NCI-H345 treated with DMSO at 0.1 percent for 48 hours (cell line): ENCODE measurements around the gene NUP35.
A peak's percentile ranks its signal among the peaks of the same experiment; 100 is the strongest.

Source experiments
- DNase-seq: peaks from one replicate; lab custom pipeline; 2025; ENCODE audit not compliant: unreplicated experiment; lab: John Stamatoyannopoulos, UW

NUP35 gene

GRCh38 chr2:183124222-183124956 is at the start of gene NUP35:
Gene NUP35, plus strand, starts transcription at chr2:183124443. Its CDS starts 15 bp downstream, at chr2:183124458.
- DNase-seq = peak; percentile 88

GRCh38 chr2:183078163-183078463 is 46.1 kb upstream of the NUP35 start:
- no peak for DNase-seq

- peak; percentile 89 for DNase-seq
Measured at GRCh38 chr2:183078464-183079138, 45.6 kb upstream of the NUP35 start, which contains the start of gene DUSP19. Gene DUSP19, plus strand, starts transcription at chr2:183078747. Its CDS starts 187 bp downstream, at chr2:183078934.

GRCh38 chr2:183079139-183079775 is 45.0 kb upstream of the NUP35 start:
- peak; percentile 65 for DNase-seq

GRCh38 chr2:183081911-183082310 is 42.3 kb upstream of the NUP35 start:
- no peak for DNase-seq

GRCh38 chr2:183088061-183088460 is 36.2 kb upstream of the NUP35 start:
- no peak for DNase-seq

GRCh38 chr2:183089192-183089851 is 34.9 kb upstream of the NUP35 start:
- no peak for DNase-seq

- no peak for DNase-seq
Measured at GRCh38 chr2:183091318-183091953, 32.8 kb upstream of the NUP35 start.

GRCh38 chr2:183091954-183092345 is 32.3 kb upstream of the NUP35 start:
- DNase-seq = no peak

- no peak for DNase-seq
Measured at GRCh38 chr2:183093857-183094657, 30.2 kb upstream of the NUP35 start.

GRCh38 chr2:183105402-183106134 is 18.7 kb upstream of the NUP35 start:
- no peak for DNase-seq

- no peak for DNase-seq
Measured at GRCh38 chr2:183112577-183112976, 11.7 kb upstream of the NUP35 start.

- DNase-seq = no peak
Measured at GRCh38 chr2:183113630-183114029, 10.6 kb upstream of the NUP35 start.

- no peak for DNase-seq
Measured at GRCh38 chr2:183117226-183117625, 7.0 kb upstream of the NUP35 start.

GRCh38 chr2:183123117-183123958 is 905 bp upstream of the NUP35 start:
- DNase-seq = no peak

- no peak for DNase-seq
Measured at GRCh38 chr2:183123959-183124221, 353 bp upstream of the NUP35 start.

- DNase-seq = no peak
Measured at GRCh38 chr2:183124957-183125255, 663 bp downstream of the NUP35 start.

- no peak for DNase-seq
Measured at GRCh38 chr2:183125659-183126341, 1.6 kb downstream of the NUP35 start.

- DNase-seq = no peak
Measured at GRCh38 chr2:183126635-183127034, 2.4 kb downstream of the NUP35 start.
